CD14-positive monocyte (primary cell): ENCODE results near the gene SNRPD3. TPM values are rescaled to one million over a fixed set of nuclear protein-coding genes. Genes with fewer than 3 reads are reported as not detected.

Experiments
- DNase-seq, 3 donors: peaks; one replicate each; pipeline ENCODE4 v3.0.0-alpha.2; 2011 to 2022
- H2AFZ ChIP-seq: 2 replicates; pipeline ENCODE4 v1.6.0; 2012; ENCODE audit warnings: mild to moderate bottlenecking, low read depth, low read length, inconsistent platforms; ENCODE audit not compliant: insufficient read depth, poor library complexity, severe bottlenecking
- H3K27ac ChIP-seq, 2 donors: 1 replicate in 1 of 2; 2 replicates in 1 of 2; pipeline ENCODE4 v1.5.1; 2012 to 2013; ENCODE audit warnings: low read length in 2 of 2, control low read depth in 1 of 2, inconsistent platforms in 1 of 2, low read depth in 1 of 2, mild to moderate bottlenecking in 1 of 2
- H3K27me3 ChIP-seq, 2 donors: one replicate each; pipeline versions ENCODE4 v1.6.0 to v1.6.1; 2011 to 2013; ENCODE audit warnings: low read length in 2 of 2; ENCODE audit not compliant: control insufficient read depth in 2 of 2, insufficient read depth in 2 of 2
- H3K36me3 ChIP-seq, 2 donors: replicated peaks in 1 of 2; 1 replicate in 1 of 2; 2 replicates in 1 of 2; pipeline versions ENCODE4 v1.5.1 to v1.6.1; 2012 to 2013; ENCODE audit warnings: low read length in 2 of 2, control low read depth in 1 of 2, inconsistent platforms in 1 of 2, mild to moderate bottlenecking in 1 of 2; ENCODE audit not compliant: insufficient read depth in 2 of 2, control insufficient read depth in 1 of 2
- H3K4me1 ChIP-seq, 2 donors: 1 replicate in 1 of 2; 2 replicates in 1 of 2; pipeline versions ENCODE4 v1.5.1 to v1.6.1; 2012 to 2013; ENCODE audit warnings: low read length in 2 of 2, control low read depth in 1 of 2, inconsistent platforms in 1 of 2, mild to moderate bottlenecking in 1 of 2, moderate library complexity in 1 of 2; ENCODE audit not compliant: insufficient read depth in 2 of 2, control insufficient read depth in 1 of 2
- H3K4me2 ChIP-seq: replicated peaks from 2 replicates; pipeline ENCODE3; 2012; ENCODE audit warnings: low read length, moderate library complexity, mild to moderate bottlenecking; ENCODE audit not compliant: poor library complexity, severe bottlenecking; ENCODE audit errors: extremely low read depth
- H3K4me3 ChIP-seq, 3 experiments: fragments of 200-600 bp in 1 of 3; sonication (generic) in 1 of 3; replicated peaks in 1 of 3; 1 replicate in 2 of 3; 2 replicates in 1 of 3; pipeline ENCODE4 v1.5.1; 2011 to 2013; ENCODE audit warnings: low read length in 3 of 3, mild to moderate bottlenecking in 3 of 3, control low read depth in 2 of 3, low read depth in 2 of 3, inconsistent platforms in 1 of 3, moderate library complexity in 1 of 3
- H3K79me2 ChIP-seq: 2 replicates; pipeline ENCODE4 v1.6.0; 2012; ENCODE audit warnings: mild to moderate bottlenecking, control low read depth, inconsistent platforms, low read length, moderate library complexity; ENCODE audit not compliant: insufficient read depth
- H3K9ac ChIP-seq: 2 replicates; pipeline ENCODE4 v1.6.0; 2017; ENCODE audit warnings: low read length, mild to moderate bottlenecking; ENCODE audit not compliant: insufficient read depth, poor library complexity, severe bottlenecking
- H3K9me3 ChIP-seq, 2 donors: replicated peaks in 1 of 2; 1 replicate in 1 of 2; 2 replicates in 1 of 2; pipeline versions ENCODE4 v1.5.1 to v1.6.1; 2012 to 2013; ENCODE audit warnings: low read length in 2 of 2, control low read depth in 1 of 2; ENCODE audit not compliant: control insufficient read depth in 1 of 2, insufficient read depth in 1 of 2
- H4K20me1 ChIP-seq: 2 replicates; pipeline ENCODE4 v1.6.0; 2012; ENCODE audit warnings: mild to moderate bottlenecking, low read length, control low read depth, moderate library complexity; ENCODE audit not compliant: insufficient read depth
- H3K27ac Mint-ChIP-seq, 7 donors: one replicate each; pipeline ENCODE4 v1.8.0; 2020; ENCODE audit warnings: mild to moderate bottlenecking in 7 of 7, mixed read lengths in 7 of 7, moderate library complexity in 6 of 7, inconsistent platforms in 2 of 7
- H3K27me3 Mint-ChIP-seq, 3 donors: one replicate each; pipeline ENCODE4 v1.8.0; 2021 to 2022; ENCODE audit warnings: low read depth in 3 of 3, mild to moderate bottlenecking in 3 of 3, mixed read lengths in 3 of 3, moderate library complexity in 3 of 3, inconsistent platforms in 1 of 3
- H3K36me3 Mint-ChIP-seq, 2 donors: one replicate each; pipeline ENCODE4 v1.8.0; 2020; ENCODE audit warnings: mixed read lengths in 2 of 2, inconsistent platforms in 1 of 2, mild to moderate bottlenecking in 1 of 2
- H3K4me1 Mint-ChIP-seq: one replicate; pipeline ENCODE4 v1.8.0; 2020; ENCODE audit warnings: mild to moderate bottlenecking, mixed read lengths
- H3K4me3 Mint-ChIP-seq, 2 donors: one replicate each; pipeline ENCODE4 v1.8.0; 2020; ENCODE audit warnings: mild to moderate bottlenecking in 2 of 2, mixed read lengths in 2 of 2, moderate library complexity in 1 of 2
- H3K9me3 Mint-ChIP-seq, 7 donors: one replicate each; pipeline ENCODE4 v1.8.0; 2020 to 2022; ENCODE audit warnings: mixed read lengths in 7 of 7, mild to moderate bottlenecking in 6 of 7, moderate library complexity in 6 of 7, inconsistent platforms in 2 of 7
- WGBS: methylation state at CpG from one replicate; pipeline ENCODE4 v1.1.5; 2013; ENCODE audit warnings: missing lambda C conversion rate; ENCODE audit not compliant: insufficient coverage; 5-methylcytosine and 5-hydroxymethylcytosine counted together
- intact Hi-C, 2 donors: fragments of 100-400 bp; cut with micrococcal nuclease; formaldehyde crosslinking; loops; one replicate each; pipeline versions ENCODE4 v1.15.0 to v1.15.1; 2023
- polyA plus RNA-seq, 3 donors: library from polyadenylated mRNA; depleted of rRNA in 1 of 3; unstranded in 2 of 3; stranded (reverse) in 1 of 3; fragments of 300-500 nt in 2 of 3; fragments of >200 nt in 1 of 3; fragmentation: Illumina TruSeq in 2 of 3; gene quantifications; 1 replicate in 2 of 3; 2 replicates in 1 of 3; pipeline ENCODE4 v1.2.3, GENCODE V29; 2012 to 2021
- TF ChIP-seq, protein P1 (sequence below): fragments of 200-600 bp; IDR thresholded peaks from one replicate; pipeline ENCODE4 v1.8.0; 2022; ENCODE audit warnings: antibody characterized with exemption, mild to moderate bottlenecking

The SNRPD3 gene
- polyA plus RNA-seq, 3 donors = 71.8 to 115 (median 80.9) TPM

DNA sequence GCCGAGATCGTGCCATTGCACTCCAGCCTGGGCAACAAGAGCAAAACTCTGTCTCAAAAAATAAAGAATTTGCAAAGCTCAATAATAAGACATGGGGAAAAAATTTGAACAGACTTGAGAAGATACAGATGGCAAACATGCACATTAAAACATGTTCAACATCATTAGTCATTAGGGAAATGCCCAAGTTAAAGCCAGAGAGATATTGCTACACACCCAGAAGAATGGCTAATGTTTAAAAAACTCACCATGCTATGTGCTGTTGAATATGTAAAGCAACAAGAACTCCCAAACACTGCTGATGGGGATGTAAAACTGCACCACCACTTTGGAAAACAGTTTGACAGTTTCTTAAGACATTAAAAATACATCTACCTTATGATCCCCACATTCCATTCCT is 24.5 kb downstream of the SNRPD3 start:
- WGBS = 90% methylated on average over 2 of the region's 2 CpGs
- H3K79me2 ChIP-seq = no peaks in the 10 kb centered on the region
- H3K4me1 ChIP-seq = no peaks in the 10 kb centered on the region
- no peak overlapping the region for H3K4me2 ChIP-seq
- H3K4me3 Mint-ChIP-seq = no peak overlapping the region
- H4K20me1 ChIP-seq = no peaks in the 10 kb centered on the region
- H3K27ac ChIP-seq = no peak overlapping the region
- peaks cover 0 to 3% (median 2%) of the 10 kb centered on the region in 3 donors for H3K27me3 Mint-ChIP-seq
- H3K36me3 Mint-ChIP-seq = peaks cover 16 to 27% of the 10 kb centered on the region in 2 donors
- H3K27ac Mint-ChIP-seq = no peak overlapping the region
- H3K9me3 ChIP-seq = no peaks in the 10 kb centered on the region
- no peak overlapping the region for H3K4me3 ChIP-seq
- no peak overlapping the region for H3K9ac ChIP-seq
- no peaks in the 10 kb centered on the region for H3K27me3 ChIP-seq
- intact Hi-C loops = no loop called here
- TF ChIP-seq, protein P1, sequence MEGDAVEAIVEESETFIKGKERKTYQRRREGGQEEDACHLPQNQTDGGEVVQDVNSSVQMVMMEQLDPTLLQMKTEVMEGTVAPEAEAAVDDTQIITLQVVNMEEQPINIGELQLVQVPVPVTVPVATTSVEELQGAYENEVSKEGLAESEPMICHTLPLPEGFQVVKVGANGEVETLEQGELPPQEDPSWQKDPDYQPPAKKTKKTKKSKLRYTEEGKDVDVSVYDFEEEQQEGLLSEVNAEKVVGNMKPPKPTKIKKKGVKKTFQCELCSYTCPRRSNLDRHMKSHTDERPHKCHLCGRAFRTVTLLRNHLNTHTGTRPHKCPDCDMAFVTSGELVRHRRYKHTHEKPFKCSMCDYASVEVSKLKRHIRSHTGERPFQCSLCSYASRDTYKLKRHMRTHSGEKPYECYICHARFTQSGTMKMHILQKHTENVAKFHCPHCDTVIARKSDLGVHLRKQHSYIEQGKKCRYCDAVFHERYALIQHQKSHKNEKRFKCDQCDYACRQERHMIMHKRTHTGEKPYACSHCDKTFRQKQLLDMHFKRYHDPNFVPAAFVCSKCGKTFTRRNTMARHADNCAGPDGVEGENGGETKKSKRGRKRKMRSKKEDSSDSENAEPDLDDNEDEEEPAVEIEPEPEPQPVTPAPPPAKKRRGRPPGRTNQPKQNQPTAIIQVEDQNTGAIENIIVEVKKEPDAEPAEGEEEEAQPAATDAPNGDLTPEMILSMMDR = no peak
- no peak overlapping the region for H2AFZ ChIP-seq
- peaks cover 6% of the 10 kb centered on the region for H3K4me1 Mint-ChIP-seq
- peak in 1 of 3 donors; percentile 46 for DNase-seq
- peaks cover 0 to 12% of the 10 kb centered on the region in 2 donors for H3K36me3 ChIP-seq
- no peaks in the 10 kb centered on the region for H3K9me3 Mint-ChIP-seq

DNA sequence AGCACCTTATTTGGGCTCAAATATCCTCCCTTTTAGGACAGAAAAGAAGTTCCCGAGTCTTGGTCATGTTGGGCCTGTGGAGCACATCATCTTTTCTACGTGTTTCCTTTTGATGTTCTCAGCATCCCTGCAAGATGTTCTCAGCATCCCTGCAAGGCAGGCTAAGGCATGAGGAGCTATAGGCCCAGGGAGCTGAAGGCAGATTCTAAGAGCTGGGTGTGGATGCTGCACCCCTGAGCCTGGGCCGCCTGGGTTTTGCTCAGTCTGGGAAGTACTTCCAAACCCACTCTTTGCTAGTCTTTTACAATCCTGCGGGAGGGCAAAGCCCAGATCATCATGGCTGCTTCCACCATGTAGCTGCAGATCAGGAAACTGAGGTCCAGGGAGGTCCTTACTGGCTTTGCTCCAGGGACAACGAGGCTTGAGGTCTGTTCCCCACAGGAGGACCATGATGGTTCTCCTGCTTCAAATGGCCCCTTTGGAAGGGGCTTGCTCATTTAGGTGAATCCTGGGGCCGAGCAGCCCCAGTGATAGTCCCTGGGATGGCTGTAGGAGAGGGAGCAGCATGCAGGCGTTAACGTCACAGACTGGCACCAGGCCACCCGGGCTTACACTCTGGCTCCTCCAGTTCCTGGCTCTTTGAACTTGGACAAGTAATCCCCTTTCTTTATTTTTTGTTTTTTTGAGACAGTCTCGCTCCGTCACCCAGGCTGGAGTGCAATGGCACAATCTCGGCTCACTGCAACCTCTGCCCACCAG is 26.4 kb downstream of the SNRPD3 start:
- no peak for DNase-seq

More for the DNA sequence above, 26.4 kb downstream of the SNRPD3 start:
- Histone ChIP-seq H3K4me1 (no peaks in the 10 kb centered on the region), H3K9ac (no peak overlapping the region), H3K27ac (no peak overlapping the region), H3K27me3 (no peaks in the 10 kb centered on the region), H3K4me3 (no peak overlapping the region), H3K36me3 (peaks cover 0 to 2% of the 10 kb centered on the region in 2 donors), H3K9me3 (no peaks in the 10 kb centered on the region), H3K79me2 (no peaks in the 10 kb centered on the region), H3K4me2 (no peak overlapping the region), H2AFZ (no peak overlapping the region), H4K20me1 (no peaks in the 10 kb centered on the region)
- Mint-ChIP-seq H3K4me3 (no peak overlapping the region), H3K36me3 (peaks cover 6 to 14% of the 10 kb centered on the region in 2 donors), H3K27me3 (peaks cover 0 to 2% (median 1%) of the 10 kb centered on the region in 3 donors), H3K4me1 (peaks cover 3% of the 10 kb centered on the region), H3K27ac (no peak overlapping the region), H3K9me3 (no peaks in the 10 kb centered on the region)
- WGBS = 96% methylated on average over 8 of the region's 12 CpGs
- intact Hi-C loops = no loop called here
- TF ChIP-seq, protein P1 = no peak
